IPS-11a (cell line): Measurements from ENCODE around the gene SOX12.

Experiments used
- H3K4me3 ChIP-seq: one replicate; pipeline ENCODE4 v1.5.1; 2013; ENCODE audit warnings: low read depth, low read length, control low read depth

The SOX12 gene

DNA sequence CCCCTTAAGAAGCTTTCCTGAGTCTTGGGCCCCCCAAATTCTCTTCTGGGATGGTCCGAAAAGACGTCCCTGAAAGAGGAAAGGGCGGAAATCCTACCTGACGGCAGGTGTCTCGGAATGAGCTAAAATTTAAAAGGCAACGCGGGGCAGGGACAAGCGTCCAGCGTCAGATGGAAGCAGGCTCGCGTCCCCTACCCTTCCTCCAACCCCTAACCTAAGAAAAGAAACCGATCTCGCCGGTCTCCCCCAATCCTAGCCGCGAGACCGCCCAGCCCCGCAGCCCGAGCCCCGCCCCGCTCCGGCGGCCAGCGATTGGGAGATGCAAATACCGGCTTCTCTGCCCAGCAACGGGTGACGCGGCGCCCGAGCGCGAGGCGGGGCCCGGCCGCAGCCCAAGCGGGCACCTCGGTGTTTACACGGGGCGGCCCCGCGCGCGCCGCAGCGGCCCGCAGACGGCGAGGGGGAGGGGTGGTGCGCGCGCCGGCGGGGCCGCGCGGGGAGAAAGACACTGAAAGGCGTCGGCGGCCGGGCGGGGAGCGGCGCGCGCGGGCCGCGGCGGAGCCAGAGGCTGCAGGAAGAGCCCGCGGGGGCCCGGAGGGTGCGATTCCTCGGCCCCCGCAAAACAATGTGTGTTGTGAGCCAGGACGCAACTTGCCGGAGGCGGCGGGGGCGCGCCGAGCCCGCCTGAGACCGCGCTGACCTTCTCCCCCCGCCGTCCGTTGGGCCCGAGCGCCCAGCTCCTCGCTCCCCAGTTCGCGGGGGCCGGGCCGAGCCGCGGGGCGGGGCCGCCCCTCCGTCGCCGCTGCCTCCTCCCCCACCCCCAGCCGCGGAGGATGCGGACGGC, at the start of gene SOX12:
SOX12 (plus strand) TSS at position 508 of the 844 bp plus-strand sequence. CDS start 373 bp downstream, outside the sequence.
- H3K4me3 ChIP-seq = peak within 1 kb of the TSS; percentile 69

DNA sequence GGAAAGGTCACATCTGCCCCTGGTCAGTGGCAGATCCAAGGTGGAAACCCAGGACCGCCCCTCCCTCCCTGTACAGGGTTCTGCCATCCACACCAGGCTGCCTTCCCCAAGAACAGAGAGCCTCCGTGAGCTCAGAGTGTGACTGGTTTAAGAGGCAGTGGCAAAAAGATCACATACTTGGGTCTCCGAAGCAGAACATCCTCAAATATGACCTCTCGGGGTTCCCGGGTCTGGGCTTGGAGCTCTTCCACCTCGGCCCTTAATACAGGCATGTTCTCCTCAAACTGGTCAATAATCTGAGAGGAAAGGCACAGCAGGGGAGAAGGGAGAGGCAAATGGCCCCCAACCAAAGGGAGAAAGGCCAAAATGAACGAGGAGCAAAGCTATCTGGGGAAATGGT, 49.6 kb upstream of the SOX12 start:
- no peak overlapping the region for H3K4me3 ChIP-seq

DNA sequence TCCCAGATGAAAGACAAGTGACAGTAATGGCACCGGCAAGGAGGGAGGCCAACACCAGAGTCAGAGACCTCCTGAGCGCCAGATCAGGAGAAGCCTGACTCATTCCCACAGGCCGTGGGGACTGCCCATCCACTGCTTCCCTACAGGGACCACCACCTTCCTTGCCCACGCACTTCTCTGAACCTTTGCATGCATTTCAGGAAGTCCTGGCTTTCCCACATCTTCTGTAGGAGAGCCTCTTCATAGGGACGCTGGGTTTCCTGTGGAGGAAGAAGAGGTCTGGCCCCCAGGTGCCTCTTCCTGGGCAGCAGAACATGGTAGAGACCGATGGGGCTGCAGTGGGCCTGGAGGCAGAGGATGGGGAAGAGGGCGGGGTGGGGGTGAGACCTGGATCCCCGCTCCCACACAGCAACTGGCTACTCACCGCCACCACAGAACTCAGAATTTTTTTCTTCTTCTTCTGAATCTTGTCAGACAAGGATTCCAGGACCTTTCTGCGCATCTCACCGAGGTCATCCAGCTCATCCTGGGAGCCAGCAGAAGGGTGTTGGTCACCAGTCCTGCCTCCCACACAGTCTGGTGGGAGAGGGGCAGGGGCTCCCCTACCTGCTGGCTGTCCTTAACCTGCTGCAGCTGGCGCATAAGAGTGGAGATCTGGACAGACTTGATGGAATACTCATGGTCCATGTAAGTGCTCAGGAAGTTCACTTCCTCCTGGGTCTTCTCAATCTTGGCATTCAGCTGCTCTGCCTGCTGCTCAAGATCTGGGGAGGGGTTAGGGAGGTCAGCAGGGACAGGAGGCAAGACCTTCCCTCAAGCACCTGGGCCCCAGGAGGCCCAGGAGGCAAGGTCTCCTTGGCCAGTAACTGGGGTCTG, 48.5 kb upstream of the SOX12 start:
- H3K4me3 ChIP-seq = no peak overlapping the region

DNA sequence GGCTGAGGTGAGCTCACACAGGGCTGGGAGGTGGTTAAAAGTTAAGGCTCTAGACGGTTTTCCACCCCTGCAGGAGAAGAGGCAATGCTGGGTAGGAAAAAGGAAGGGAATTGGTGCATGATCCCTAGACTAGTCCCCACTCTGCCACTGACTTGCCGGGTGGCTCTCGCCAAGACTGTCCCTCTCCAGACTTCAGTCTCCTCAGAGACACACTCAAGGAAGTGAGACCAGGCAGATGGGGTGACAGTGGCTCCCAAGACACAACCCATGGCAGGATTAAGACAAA, 47.9 kb upstream of the SOX12 start:
- H3K4me3 ChIP-seq = no peak overlapping the region

DNA sequence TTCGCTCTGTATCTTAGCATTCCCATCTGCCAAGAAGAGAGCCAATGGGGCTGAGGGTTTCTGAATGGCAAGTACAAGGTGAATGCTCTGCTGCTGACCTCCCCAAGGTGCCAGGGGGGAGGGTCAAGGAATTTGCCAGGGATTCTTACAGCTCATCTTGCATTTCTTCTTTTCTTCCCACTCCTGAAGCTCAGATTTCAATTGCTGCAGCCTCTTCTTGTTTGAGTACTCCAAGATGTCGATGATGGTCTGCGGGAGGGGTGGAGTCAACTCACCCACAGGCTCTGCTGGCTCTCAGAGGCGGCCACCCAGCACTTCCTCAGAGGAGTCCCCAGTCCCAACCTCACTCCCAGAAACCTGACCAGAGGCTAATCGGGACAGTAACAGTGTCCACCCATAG, 47.2 kb upstream of the SOX12 start:
- H3K4me3 ChIP-seq = peak overlapping the region; percentile 13

DNA sequence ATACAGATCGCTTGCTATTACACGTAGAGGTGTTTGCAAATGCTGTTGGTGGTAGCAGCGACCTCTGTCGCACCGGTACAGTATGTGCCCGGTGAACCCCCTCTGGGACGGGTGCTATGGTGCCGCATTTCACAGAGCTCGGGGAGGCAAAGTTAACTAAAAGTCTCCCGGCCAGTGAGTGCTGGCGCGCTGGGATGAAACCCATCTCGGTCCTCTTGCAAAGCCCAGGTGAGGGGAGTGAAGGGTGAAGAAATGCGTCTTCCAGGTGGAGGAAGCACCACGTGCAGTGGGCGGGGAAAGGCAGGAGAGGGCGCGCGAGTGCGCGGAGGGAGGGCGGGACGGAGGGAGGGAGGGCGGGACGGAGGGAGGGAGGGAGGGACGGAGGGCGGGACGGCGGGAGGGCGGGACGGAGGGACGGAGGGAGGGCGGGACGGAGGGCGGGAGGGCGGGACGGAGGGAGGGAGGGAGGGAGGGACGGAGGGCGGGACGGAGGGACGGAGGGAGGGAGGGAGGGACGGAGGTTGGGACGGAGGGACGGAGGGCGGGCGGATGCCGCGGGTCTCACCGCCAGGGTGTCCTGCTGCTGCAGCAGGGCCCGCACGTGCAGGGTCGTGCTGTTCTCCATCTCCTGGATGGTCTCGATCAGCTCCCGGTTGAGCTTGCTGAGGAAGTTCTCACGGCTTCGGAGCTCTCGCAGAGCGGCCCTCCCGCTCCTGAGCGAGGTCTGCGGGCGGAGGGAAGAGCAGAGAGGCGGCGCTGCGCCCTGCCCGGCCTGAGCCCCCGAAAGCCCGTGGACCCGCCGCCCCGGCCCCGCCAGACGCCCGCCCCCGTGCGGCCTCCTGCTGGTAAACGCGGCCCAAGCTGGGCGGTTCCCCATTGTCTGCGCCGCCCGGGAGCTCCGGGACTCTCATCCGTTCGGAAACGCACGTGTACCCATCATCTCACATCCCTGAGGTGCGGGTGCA, 46.5 kb upstream of the SOX12 start:
- H3K4me3 ChIP-seq = peak overlapping the region; percentile 13

DNA sequence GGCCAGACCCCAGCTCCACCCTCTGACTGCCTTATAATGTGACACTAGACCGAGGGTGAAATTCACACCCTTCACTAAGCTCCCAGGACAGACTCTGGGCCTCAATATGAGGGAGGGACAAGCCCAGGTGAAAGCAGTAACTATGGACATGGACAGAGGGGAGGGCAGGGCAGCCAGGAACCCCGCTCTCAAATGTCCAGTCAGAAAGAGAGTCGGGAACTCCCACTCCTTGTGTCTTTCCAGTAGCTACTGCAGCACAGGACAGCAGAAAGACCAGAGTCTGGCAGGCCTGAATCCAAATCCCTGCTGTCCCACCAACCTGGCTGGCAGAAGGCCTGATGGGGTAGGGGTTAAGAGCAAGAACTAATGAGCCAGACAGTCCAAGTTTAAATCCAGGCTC, 41.2 kb upstream of the SOX12 start:
- H3K4me3 ChIP-seq = no peak overlapping the region

DNA sequence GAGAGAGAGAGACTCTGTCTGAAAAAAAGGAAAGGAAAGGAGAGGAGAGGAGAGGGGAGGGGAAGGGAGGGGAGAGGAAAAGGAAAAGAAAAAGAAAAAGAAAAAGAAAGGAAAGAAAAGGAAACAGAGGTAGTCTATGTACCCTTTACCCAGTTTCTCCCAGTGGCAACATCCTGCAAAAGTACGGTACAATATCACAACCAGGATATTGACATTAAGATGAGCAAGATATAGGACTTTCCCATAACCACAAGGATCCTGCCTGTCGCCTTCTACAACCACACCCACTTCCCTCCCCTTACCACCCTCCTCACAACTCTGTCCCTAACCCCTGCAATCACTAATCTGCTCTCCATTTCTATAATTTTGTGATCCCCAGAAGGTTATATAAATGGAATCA, 38.8 kb upstream of the SOX12 start:
- H3K4me3 ChIP-seq = no peak overlapping the region

DNA sequence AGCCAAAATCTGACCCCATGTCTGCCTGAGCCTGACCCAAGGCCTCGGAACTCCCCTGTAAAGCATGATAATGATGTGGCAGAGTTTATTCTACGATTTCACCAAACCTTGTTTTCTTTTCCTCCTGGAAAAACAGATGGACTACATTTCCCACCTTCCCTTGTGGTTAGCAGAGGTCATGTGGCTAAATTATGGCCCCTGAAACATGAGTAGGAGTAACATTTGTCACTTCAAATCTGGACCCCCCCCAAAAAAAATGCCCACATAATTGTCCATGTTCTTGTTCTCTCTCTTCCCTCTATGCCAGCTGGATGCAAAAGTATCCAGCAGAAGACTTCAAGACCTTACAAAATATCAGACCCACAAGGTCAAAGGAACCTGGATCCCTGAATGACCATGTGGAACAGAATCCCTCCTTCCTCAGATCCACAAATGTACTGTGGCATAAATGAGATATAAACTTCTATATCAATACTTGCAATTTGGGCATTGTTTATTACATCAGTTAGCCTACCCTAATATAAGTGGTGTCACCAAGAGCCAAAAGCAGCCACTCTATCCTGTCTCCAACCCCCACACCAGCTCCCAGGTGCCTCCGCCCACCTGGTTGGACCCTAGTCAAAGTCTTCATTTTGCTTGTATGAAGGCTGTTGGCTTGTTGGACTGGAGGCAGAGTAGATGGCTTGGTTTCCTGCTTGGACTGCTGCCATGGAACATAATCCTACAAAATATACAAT, 36.2 kb upstream of the SOX12 start:
- no peak overlapping the region for H3K4me3 ChIP-seq

DNA sequence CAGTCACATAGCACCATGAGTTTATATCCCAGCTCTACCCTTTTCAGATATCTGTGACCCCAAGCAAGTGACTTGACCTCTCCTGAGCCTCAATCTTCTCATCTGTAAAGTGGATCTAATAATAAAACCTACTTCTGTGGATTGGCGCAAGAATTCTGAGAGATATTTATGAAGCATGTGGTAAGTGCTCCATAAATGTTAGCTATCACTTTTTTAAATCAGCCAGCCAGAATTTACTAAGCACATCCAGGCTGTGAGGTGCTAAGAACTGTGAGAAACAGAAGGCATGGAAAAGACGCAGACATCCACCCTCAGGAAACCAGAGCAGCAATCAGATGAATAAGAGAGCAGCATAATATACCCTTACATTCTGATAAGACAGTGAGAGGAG, 35.7 kb upstream of the SOX12 start:
- peak overlapping the region; percentile 73 for H3K4me3 ChIP-seq

DNA sequence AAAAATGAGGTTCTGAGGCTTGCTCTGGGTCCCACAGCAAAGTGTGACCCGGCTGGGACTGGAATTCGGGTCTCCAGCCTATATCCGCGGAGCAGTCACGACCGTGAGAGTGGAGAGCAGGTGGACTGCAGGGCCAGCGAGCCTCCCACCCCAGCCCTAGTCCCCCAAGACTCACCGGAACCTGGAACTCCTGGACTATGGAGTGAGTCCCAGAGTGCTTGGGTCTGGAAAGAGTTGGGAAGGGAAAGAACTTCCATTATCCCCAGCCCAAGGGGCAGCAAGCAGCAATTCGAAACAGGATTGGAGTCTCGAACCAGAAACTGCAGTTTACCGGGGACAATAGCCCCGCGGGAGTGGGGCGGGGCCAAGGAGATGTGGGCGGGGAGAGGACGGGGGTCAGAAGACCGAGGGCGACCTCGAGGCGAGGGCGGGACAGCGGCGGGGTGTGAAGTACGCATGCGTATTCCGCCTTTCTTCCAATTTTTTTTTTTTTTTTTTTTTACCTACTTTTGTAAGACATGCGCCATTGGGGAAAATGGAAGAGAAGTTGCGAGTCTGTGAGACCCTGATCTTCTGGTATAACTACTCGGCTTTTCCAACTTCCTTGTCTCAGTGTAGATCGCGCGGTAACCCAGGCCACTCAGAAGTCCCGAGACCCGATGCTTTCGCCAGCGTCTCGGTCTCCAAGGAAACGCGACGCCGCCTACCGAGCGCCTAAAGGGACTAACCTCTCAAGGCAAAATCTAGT, 35.1 kb upstream of the SOX12 start, which contains the start of gene C20orf96:
C20orf96 (minus strand) TSS at position 667 of the 748 bp plus-strand sequence; CDS start at position 527, 140 bp downstream.
- peak within 1 kb of the TSS; percentile 73 for H3K4me3 ChIP-seq

DNA sequence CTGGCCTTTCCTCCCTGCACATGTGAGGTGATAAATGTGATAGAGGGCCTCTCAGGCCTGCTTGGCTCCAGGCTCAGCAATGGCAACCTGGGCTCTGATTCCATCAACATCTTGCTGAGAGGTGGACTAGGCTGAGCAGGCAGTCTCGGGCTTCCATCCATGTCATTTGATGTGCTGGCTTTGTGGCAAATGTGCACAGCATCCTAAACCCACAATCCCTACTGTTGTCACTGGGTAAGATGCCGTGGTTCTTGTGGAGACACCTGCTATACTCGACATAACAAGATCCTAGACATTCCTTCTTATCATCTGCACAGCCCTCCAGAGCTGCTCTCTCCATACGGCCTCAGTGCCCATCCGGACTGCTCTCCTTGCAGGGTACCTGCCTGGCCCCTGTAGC, 30.8 kb upstream of the SOX12 start:
- H3K4me3 ChIP-seq = no peak overlapping the region

DNA sequence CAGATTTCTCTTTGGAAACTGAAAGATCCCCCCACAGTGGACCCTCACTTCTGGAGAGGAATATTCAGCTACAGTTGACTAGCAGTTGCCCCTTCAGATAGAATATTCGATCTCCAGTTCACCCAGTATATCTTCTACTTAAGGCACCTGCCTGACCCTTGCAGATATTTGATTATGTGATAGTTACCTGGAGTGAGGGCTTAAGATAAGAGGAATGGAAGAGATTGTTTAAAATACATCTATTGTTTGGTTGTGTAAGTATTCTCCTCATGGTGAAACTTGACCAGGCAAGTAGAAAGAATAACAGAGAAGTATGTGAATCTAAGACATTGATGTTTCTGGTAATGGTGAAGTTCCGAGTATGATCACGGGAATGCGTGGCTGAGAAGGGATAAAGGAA, 29.5 kb upstream of the SOX12 start:
- H3K4me3 ChIP-seq = no peak overlapping the region

DNA sequence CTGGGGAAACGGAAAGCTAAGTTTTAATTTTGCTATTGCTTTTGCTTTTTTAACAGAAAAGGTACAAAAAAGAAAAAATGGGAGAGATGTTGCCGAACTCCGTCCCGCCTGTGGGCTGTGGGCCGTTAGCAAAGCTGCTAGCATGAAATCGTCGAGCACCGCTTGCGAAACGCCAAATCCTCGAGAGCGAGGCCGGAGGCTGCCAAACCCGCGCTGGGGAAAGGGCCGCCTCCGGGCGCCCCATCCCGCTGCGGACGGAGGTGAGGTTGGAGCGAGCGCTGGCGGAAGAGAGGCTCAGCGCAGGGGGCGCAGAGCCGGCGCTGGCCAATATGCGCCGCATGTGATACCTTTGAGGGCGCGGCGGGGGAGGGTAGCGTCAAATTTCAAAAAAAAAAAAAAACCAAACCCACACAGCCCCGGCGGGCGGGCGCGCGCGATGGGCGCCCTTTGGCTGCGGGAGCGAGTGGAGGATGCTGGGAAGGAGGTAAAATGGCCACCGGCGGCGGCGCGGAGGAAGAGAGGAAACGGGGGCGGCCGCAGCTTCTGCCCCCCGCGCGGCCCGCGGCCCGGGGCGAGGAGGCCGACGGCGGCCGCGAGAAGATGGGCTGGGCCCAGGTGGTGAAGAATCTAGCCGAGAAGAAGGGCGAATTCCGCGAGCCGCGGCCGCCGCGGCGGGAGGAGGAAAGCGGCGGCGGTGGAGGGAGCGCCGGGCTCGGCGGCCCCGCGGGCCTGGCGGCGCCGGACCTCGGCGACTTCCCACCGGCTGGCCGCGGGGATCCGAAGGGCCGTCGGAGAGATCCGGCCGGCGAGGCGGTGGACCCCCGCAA, 28.0 kb upstream of the SOX12 start, which contains the start of gene ZCCHC3:
ZCCHC3 (plus strand) TSS at position 473 of the 827 bp plus-strand sequence; CDS start at position 490, 17 bp downstream.
- H3K4me3 ChIP-seq = peak within 1 kb of the TSS; percentile 96

DNA sequence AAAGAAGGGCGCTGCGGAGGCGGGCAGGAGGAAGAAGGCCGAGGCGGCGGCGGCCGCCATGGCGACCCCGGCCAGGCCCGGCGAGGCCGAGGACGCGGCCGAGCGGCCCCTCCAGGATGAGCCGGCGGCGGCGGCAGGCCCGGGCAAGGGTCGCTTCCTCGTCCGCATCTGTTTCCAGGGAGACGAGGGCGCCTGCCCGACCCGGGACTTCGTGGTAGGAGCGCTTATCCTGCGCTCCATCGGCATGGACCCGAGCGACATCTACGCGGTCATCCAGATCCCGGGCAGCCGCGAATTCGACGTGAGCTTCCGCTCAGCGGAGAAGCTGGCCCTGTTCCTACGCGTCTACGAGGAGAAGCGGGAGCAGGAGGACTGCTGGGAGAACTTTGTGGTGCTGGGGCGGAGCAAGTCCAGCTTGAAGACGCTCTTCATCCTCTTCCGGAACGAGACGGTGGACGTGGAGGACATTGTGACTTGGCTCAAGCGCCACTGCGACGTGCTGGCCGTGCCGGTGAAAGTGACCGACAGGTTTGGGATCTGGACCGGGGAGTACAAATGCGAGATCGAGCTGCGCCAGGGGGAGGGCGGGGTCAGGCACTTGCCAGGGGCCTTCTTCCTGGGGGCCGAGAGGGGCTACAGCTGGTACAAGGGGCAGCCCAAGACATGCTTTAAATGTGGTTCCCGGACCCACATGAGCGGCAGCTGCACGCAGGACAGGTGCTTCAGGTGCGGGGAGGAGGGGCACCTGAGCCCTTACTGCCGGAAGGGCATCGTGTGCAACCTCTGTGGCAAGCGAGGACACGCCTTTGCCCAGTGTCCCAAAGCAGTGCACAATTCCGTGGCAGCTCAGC, 27.2 kb upstream of the SOX12 start:
- H3K4me3 ChIP-seq = peak overlapping the region; percentile 96

DNA sequence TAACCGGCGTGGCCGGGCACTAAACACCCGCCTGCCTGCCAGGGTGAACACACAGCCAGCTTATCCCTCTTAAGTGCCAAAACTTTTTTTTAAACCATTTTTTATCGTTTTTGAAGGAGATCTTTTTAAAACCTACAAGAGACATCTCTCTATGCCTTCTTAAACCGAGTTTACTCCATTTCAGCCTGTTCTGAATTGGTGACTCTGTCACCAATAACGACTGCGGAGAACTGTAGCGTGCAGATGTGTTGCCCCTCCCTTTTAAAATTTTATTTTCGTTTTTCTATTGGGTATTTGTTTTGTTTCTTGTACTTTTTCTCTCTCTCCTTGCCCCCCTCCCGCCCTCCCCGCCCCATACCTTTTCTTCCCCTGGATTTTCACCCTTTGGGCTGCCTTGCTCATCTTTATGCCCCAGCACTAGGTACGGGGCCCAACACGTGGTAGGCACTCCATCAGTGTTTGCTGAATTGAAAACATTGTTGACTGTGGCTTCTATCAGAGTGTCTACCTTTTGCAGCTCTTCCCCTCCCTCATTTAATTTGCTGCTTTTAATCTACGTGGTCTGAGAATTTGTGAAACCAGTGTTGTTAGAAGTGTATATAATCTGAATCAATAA, 26.5 kb upstream of the SOX12 start:
- H3K4me3 ChIP-seq = peak overlapping the region; percentile 96

DNA sequence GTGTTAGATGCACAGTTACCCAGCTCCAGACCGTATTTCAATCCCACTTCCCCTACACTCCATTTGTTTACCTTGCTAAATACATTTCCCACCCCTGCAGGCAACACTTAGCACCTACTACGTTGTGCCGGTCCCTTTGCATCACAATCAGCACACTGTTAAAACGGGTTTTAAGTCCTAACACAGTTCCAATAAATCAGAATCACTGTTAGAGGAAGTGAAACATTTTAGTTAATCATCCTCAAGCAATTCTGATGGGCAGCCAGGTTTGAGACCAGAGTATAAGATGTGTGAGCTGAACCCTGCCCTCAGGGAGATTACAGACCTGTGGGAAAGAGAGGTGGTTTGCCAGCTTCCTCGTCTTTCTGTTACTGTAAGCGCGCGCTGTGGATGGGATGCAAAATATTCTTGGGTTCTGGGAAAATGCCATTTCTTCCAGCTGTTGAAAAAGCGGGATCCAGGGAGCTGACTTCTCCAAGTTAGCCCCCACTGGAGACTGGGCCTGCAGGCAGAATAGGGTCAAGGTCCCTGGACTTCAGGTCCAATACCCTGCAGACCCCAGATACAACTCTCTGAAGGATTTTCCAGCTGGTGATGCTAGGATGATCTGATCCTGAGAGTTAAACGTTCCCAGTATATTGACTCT, 24.9 kb upstream of the SOX12 start:
- peak overlapping the region; percentile 2 for H3K4me3 ChIP-seq
